Tibial nerve (tissue), 4 donors: ENCODE results near the gene RCSD1.

ENCODE experiments used
- EP300 ChIP-seq, 2 donors: sonication (generic); formaldehyde crosslinking; IDR thresholded peaks; one replicate each; pipeline ENCODE4 v1.6.1; 2017; ENCODE audit warnings: antibody characterized with exemption in 2 of 2, mild to moderate bottlenecking in 1 of 2
- POLR2A ChIP-seq, 2 donors: fragments of 450-650 bp; IDR thresholded peaks; one replicate each; pipeline ENCODE4 v1.6.1; 2017; ENCODE audit warnings: antibody characterized with exemption in 2 of 2, mild to moderate bottlenecking in 2 of 2, moderate library complexity in 2 of 2
- TF ChIP-seq, protein P1 (sequence below), 5 experiments: fragments of 200-600 bp in 3 of 5; fragments of 450-650 bp in 2 of 5; sonication (generic) in 3 of 5; IDR thresholded peaks; one replicate each; pipeline ENCODE4 v1.5.1; 2016 to 2019; ENCODE audit warnings: antibody characterized with exemption in 5 of 5, mild to moderate bottlenecking in 3 of 5, moderate library complexity in 2 of 5

DNA sequence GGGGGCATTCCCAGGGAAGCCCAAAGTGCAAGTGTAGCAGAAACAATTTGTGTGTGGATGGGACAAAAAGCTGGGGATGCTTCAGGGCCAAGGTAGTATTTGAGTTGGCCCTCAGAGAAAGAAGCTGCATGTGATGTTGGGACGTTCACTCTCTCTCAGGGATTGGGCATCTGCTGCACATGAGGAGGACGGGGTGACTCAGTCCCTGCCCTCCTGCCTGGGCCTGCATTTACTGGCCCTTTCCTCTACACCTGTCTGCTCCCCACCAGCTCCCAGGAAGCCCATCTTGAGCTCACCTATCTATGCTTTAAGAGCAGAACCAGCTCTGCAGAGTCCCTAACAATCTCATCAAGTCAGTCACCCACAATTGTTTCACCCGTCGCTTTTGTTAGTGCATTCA is 68.3 kb downstream of the RCSD1 start:
- TF ChIP-seq, protein P1, sequence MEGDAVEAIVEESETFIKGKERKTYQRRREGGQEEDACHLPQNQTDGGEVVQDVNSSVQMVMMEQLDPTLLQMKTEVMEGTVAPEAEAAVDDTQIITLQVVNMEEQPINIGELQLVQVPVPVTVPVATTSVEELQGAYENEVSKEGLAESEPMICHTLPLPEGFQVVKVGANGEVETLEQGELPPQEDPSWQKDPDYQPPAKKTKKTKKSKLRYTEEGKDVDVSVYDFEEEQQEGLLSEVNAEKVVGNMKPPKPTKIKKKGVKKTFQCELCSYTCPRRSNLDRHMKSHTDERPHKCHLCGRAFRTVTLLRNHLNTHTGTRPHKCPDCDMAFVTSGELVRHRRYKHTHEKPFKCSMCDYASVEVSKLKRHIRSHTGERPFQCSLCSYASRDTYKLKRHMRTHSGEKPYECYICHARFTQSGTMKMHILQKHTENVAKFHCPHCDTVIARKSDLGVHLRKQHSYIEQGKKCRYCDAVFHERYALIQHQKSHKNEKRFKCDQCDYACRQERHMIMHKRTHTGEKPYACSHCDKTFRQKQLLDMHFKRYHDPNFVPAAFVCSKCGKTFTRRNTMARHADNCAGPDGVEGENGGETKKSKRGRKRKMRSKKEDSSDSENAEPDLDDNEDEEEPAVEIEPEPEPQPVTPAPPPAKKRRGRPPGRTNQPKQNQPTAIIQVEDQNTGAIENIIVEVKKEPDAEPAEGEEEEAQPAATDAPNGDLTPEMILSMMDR (IDR thresholded peaks at IDR 0.05): no peak
- TF ChIP-seq EP300 (IDR thresholded peaks at IDR 0.05) (no peak), POLR2A (IDR thresholded peaks at IDR 0.05) (no peak)
